Measurements from ENCODE around the gene MEGF10.

MEGF10 gene

GRCh38 chr5:127331890-127332649 is 41.5 kb downstream of the MEGF10 start:
- no peak for DNase-seq

GRCh38 chr5:127333483-127333882 is 42.9 kb downstream of the MEGF10 start:
- DNase-seq: no peak

GRCh38 chr5:127335381-127335780 is 44.8 kb downstream of the MEGF10 start:
- no peak for DNase-seq

GRCh38 chr5:127337876-127338275 is 47.3 kb downstream of the MEGF10 start:
- no peak for DNase-seq

- DNase-seq: no peak
These were observed 47.9 kb downstream of the MEGF10 start for GRCh38 chr5:127338501-127338900.

GRCh38 chr5:127340606-127341005 is 50.0 kb downstream of the MEGF10 start:
- no peak for DNase-seq

- DNase-seq: no peak
These were observed 51.8 kb downstream of the MEGF10 start for GRCh38 chr5:127342364-127342763.

GRCh38 chr5:127343313-127343712 is 52.7 kb downstream of the MEGF10 start:
- no peak for DNase-seq

GRCh38 chr5:127343866-127344265 is 53.3 kb downstream of the MEGF10 start:
- DNase-seq: no peak

- DNase-seq: no peak
These were observed 54.3 kb downstream of the MEGF10 start for GRCh38 chr5:127344931-127345330.

GRCh38 chr5:127351418-127351817 is 60.8 kb downstream of the MEGF10 start:
- DNase-seq: no peak

GRCh38 chr5:127352068-127352467 is 61.5 kb downstream of the MEGF10 start:
- DNase-seq: no peak

- DNase-seq: no peak
These were observed 62.7 kb downstream of the MEGF10 start for GRCh38 chr5:127353327-127353726.

- DNase-seq: no peak
These were observed 63.2 kb downstream of the MEGF10 start for GRCh38 chr5:127353796-127354195.

- DNase-seq: no peak
These were observed 64.7 kb downstream of the MEGF10 start for GRCh38 chr5:127355337-127355736.

GRCh38 chr5:127358284-127358683 is 67.7 kb downstream of the MEGF10 start:
- DNase-seq: no peak

- peak; percentile 38 for DNase-seq
These were observed 68.1 kb downstream of the MEGF10 start for GRCh38 chr5:127358740-127359139.

- DNase-seq: no peak
These were observed 68.9 kb downstream of the MEGF10 start for GRCh38 chr5:127359502-127359901.

- no peak for DNase-seq
These were observed 72.8 kb downstream of the MEGF10 start for GRCh38 chr5:127363403-127363802.

GRCh38 chr5:127367029-127367428 is 76.4 kb downstream of the MEGF10 start:
- DNase-seq: no peak

- DNase-seq: no peak
These were observed 77.4 kb downstream of the MEGF10 start for GRCh38 chr5:127367946-127368465.

GRCh38 chr5:127369796-127370195 is 79.2 kb downstream of the MEGF10 start:
- DNase-seq: peak; percentile 76

GRCh38 chr5:127370631-127371030 is 80.0 kb downstream of the MEGF10 start:
- no peak for DNase-seq

GRCh38 chr5:127373858-127374491 is 83.4 kb downstream of the MEGF10 start:
- no peak for DNase-seq
